H1 (cell line): Measurements from ENCODE around the gene KTN1. TPM values are rescaled to one million over a fixed set of nuclear protein-coding genes. Genes with fewer than 3 reads are reported as not detected.

Experiments used
- CTCF ChIA-PET: fragments of 300-600 bp; sonication (Branson Sonifier 250); formaldehyde crosslinking; loops from one replicate; lab custom pipeline; 2021; ENCODE audit not compliant: partially characterized antibody; lab: Charles Lee
- POLR2A ChIA-PET: fragments of 300-600 bp; sonication (Branson Sonifier 250); formaldehyde crosslinking; loops from one replicate; lab custom pipeline; 2021; ENCODE audit warnings: inconsistent platforms; ENCODE audit not compliant: partially characterized antibody; lab: Charles Lee
- DNase-seq, 2 experiments: peaks; one replicate each; pipeline versions ENCODE4 v3.0.0 to v3.0.0-alpha.2; 2010 to 2022; ENCODE audit warnings: low spot score in 2 of 2, low read depth in 1 of 2, mixed read lengths in 1 of 2
- FAIRE-seq: peaks from 2 replicates; lab custom pipeline; 2011; peaks lifted over from hg19 to GRCh38; lab: Jason Lieb, UNC
- H2AFZ ChIP-seq: 2 replicates; pipeline ENCODE4 v1.8.1; 2012; ENCODE audit warnings: low read length, inconsistent platforms
- H2AK5ac ChIP-seq: 2 replicates; pipeline ENCODE4 v1.6.1; 2013; ENCODE audit warnings: low read depth, low read length
- H2BK120ac ChIP-seq: replicated peaks from 2 replicates; pipeline ENCODE3; 2013; ENCODE audit warnings: low read depth, low read length, inconsistent platforms
- H2BK12ac ChIP-seq: 2 replicates; pipeline ENCODE4 v1.6.1; 2013; ENCODE audit warnings: low read depth, low read length
- H2BK15ac ChIP-seq: 2 replicates; pipeline ENCODE4 v1.6.1; 2013; ENCODE audit warnings: low read length
- H2BK20ac ChIP-seq: 2 replicates; pipeline ENCODE4 v1.6.1; 2013; ENCODE audit warnings: low read length
- H2BK5ac ChIP-seq: 2 replicates; pipeline ENCODE4 v1.6.1; 2013; ENCODE audit warnings: low read depth, low read length
- H3K14ac ChIP-seq: 2 replicates; pipeline ENCODE4 v1.6.1; 2013; ENCODE audit warnings: inconsistent platforms; ENCODE audit not compliant: insufficient read length
- H3K18ac ChIP-seq: 2 replicates; pipeline ENCODE4 v1.6.1; 2013; ENCODE audit warnings: low read length; ENCODE audit errors: extremely low read depth
- H3K23ac ChIP-seq: 2 replicates; pipeline ENCODE4 v1.6.1; 2013; ENCODE audit warnings: inconsistent platforms; ENCODE audit not compliant: insufficient read length
- H3K23me2 ChIP-seq: 2 replicates; pipeline ENCODE4 v1.6.1; 2013; ENCODE audit warnings: low read depth, low read length
- H3K27ac ChIP-seq: 2 replicates; pipeline ENCODE4 v1.6.1; 2011; ENCODE audit warnings: low read depth, low read length, inconsistent platforms
- H3K27me3 ChIP-seq, 4 experiments: replicated peaks in 1 of 4; 1 replicate in 1 of 4; 2 replicates in 3 of 4; pipeline versions ENCODE4 v1.6.1 to v1.8.1; 2011 to 2013; ENCODE audit warnings: low read length in 3 of 4, mild to moderate bottlenecking in 3 of 4, inconsistent platforms in 2 of 4, mixed read lengths in 2 of 4, moderate library complexity in 1 of 4; ENCODE audit not compliant: control insufficient read depth in 3 of 4, insufficient read depth in 3 of 4; ENCODE audit errors: extremely low read depth in 1 of 4
- H3K36me3 ChIP-seq, 4 experiments: 2 replicates each; pipeline versions ENCODE4 v1.6.1 to v1.8.1; 2011 to 2013; ENCODE audit warnings: mild to moderate bottlenecking in 4 of 4, low read length in 3 of 4, moderate library complexity in 2 of 4, control low read depth in 1 of 4, inconsistent platforms in 1 of 4; ENCODE audit not compliant: insufficient read depth in 4 of 4, control insufficient read depth in 2 of 4
- H3K4ac ChIP-seq: replicated peaks from 2 replicates; pipeline ENCODE3; 2013; ENCODE audit warnings: low read length, low read depth, mixed read lengths, inconsistent platforms; ENCODE audit not compliant: insufficient read length
- H3K4me1 ChIP-seq, 4 experiments: replicated peaks in 1 of 4; 1 replicate in 1 of 4; 2 replicates in 3 of 4; pipeline versions ENCODE4 v1.6.1 to v1.8.1; 2011 to 2013; ENCODE audit warnings: low read length in 3 of 4, inconsistent platforms in 2 of 4, mixed read lengths in 1 of 4; ENCODE audit not compliant: insufficient read depth in 4 of 4, control insufficient read depth in 3 of 4
- H3K4me2 ChIP-seq, 2 experiments: 2 replicates each; pipeline versions ENCODE4 v1.6.1 to v1.8.1; 2011 to 2013; ENCODE audit warnings: low read depth in 2 of 2, low read length in 2 of 2, control low read depth in 1 of 2, inconsistent platforms in 1 of 2, mild to moderate bottlenecking in 1 of 2; ENCODE audit not compliant: insufficient read depth in 1 of 2
- H3K4me3 ChIP-seq, 4 experiments: fragments of 200-600, 300-600 bp in 1 of 4; sonication (generic), shearing (Covaris generic), sonication (Bioruptor Twin) in 1 of 4; 2 replicates each; pipeline versions ENCODE4 v1.5.1 to v1.8.1; 2011 to 2016; ENCODE audit warnings: low read length in 4 of 4, low read depth in 3 of 4, control low read depth in 2 of 4, inconsistent platforms in 2 of 4, mild to moderate bottlenecking in 2 of 4, mixed read lengths in 1 of 4, moderate library complexity in 1 of 4; ENCODE audit not compliant: insufficient read depth in 2 of 4; ENCODE audit errors: extremely low read depth in 1 of 4
- H3K56ac ChIP-seq: replicated peaks from 2 replicates; pipeline ENCODE3; 2013; ENCODE audit warnings: low read depth, mild to moderate bottlenecking, mixed read lengths, low read length, inconsistent platforms; ENCODE audit not compliant: insufficient read length
- H3K79me1 ChIP-seq: 2 replicates; pipeline ENCODE4 v1.6.1; 2013; ENCODE audit warnings: low read depth, low read length, control low read depth
- H3K79me2 ChIP-seq, 2 experiments: 2 replicates each; pipeline versions ENCODE4 v1.6.1 to v1.8.1; 2012 to 2013; ENCODE audit warnings: low read length in 2 of 2, mild to moderate bottlenecking in 2 of 2, inconsistent platforms in 1 of 2; ENCODE audit not compliant: insufficient read depth in 2 of 2, control insufficient read depth in 1 of 2
- H3K9ac ChIP-seq, 4 experiments: replicated peaks in 1 of 4; 1 replicate in 1 of 4; 2 replicates in 3 of 4; pipeline versions ENCODE4 v1.6.1 to v1.8.1; 2011 to 2013; ENCODE audit warnings: low read depth in 3 of 4, low read length in 3 of 4, control low read depth in 2 of 4, mild to moderate bottlenecking in 2 of 4, moderate library complexity in 2 of 4, inconsistent platforms in 1 of 4; ENCODE audit errors: extremely low read depth in 1 of 4
- H3K9me3 ChIP-seq, 2 experiments: 2 replicates each; pipeline versions ENCODE4 v1.6.1 to v1.8.1; 2012 to 2013; ENCODE audit warnings: mild to moderate bottlenecking in 2 of 2, moderate library complexity in 2 of 2, control low read depth in 1 of 2, inconsistent platforms in 1 of 2, low read depth in 1 of 2, low read length in 1 of 2, mixed read lengths in 1 of 2; ENCODE audit not compliant: insufficient read depth in 2 of 2
- H4K20me1 ChIP-seq, 2 experiments: replicated peaks in 1 of 2; 2 replicates each; pipeline versions ENCODE3 to v1.8.1; 2011 to 2013; ENCODE audit warnings: inconsistent platforms in 2 of 2, low read length in 2 of 2, mild to moderate bottlenecking in 1 of 2; ENCODE audit not compliant: insufficient read depth in 2 of 2, control insufficient read depth in 1 of 2
- H4K5ac ChIP-seq: 2 replicates; pipeline ENCODE4 v1.6.1; 2013; ENCODE audit warnings: low read length, low read depth, mixed read lengths, inconsistent platforms; ENCODE audit not compliant: insufficient read length
- H4K8ac ChIP-seq: 2 replicates; pipeline ENCODE4 v1.8.0; 2013; ENCODE audit warnings: mild to moderate bottlenecking, moderate library complexity, low read length, inconsistent platforms; ENCODE audit not compliant: insufficient read depth; ENCODE audit errors: extremely low read depth
- H4K91ac ChIP-seq: replicated peaks from 2 replicates; pipeline ENCODE3; 2013; ENCODE audit warnings: low read length, mixed read lengths, inconsistent platforms; ENCODE audit not compliant: insufficient read length
- CTCF ChIP-seq, 3 experiments: IDR thresholded peaks; 1 replicate in 2 of 3; 2 replicates in 1 of 3; pipeline versions ENCODE4 v1.5.1 to v1.6.1; 2011; ENCODE audit warnings: low read length in 3 of 3, mild to moderate bottlenecking in 3 of 3, inconsistent platforms in 2 of 3, low read depth in 1 of 3, moderate library complexity in 1 of 3; ENCODE audit not compliant: insufficient read depth in 1 of 3; ENCODE audit errors: control extremely low read depth in 1 of 3
- HDAC2 ChIP-seq, 2 experiments: fragments of 300-600 bp in 1 of 2; sonication (generic) in 1 of 2; IDR thresholded peaks; 2 replicates each; pipeline ENCODE4 v1.6.1; 2011 to 2012; ENCODE audit warnings: low read depth in 2 of 2, low read length in 2 of 2, mild to moderate bottlenecking in 2 of 2, moderate library complexity in 2 of 2, borderline replicate concordance in 1 of 2, inconsistent platforms in 1 of 2
- JUND ChIP-seq: IDR thresholded peaks from 2 replicates; pipeline ENCODE4 v1.6.1; 2011; ENCODE audit warnings: mild to moderate bottlenecking, improper control_type of control experiment, low read length
- NANOG ChIP-seq: IDR thresholded peaks from 2 replicates; pipeline ENCODE4 v1.6.1; 2011; ENCODE audit warnings: low read length, low read depth, mild to moderate bottlenecking, inconsistent platforms; ENCODE audit not compliant: insufficient read depth, poor library complexity, severe bottlenecking
- RBBP5 ChIP-seq: IDR thresholded peaks from 2 replicates; pipeline ENCODE4 v1.7.1; 2012; ENCODE audit warnings: low read depth, mild to moderate bottlenecking, inconsistent platforms, low read length, moderate library complexity, borderline replicate concordance
- RXRA ChIP-seq: IDR thresholded peaks from 2 replicates; pipeline ENCODE4 v1.6.1; 2011; ENCODE audit warnings: low read depth, mild to moderate bottlenecking, low read length, moderate library complexity; ENCODE audit not compliant: insufficient read depth
- SIX5 ChIP-seq: IDR thresholded peaks from 2 replicates; pipeline ENCODE4 v1.6.1; 2011; ENCODE audit warnings: mild to moderate bottlenecking, low read depth, low read length
- TAF1 ChIP-seq: IDR thresholded peaks from 2 replicates; pipeline ENCODE4 v1.6.1; 2011; ENCODE audit warnings: mild to moderate bottlenecking, low read depth, low read length
- WGBS, 2 experiments: shearing (Covaris generic) in 1 of 2; methylation state at CpG; one replicate each; pipeline versions ENCODE4 v1.1.6 to v1.1.7; 2013 to 2015; ENCODE audit warnings: low lambda C conversion rate in 2 of 2, mixed read lengths in 2 of 2, inconsistent platforms in 1 of 2, low coverage in 1 of 2, missing lambda C conversion rate in 1 of 2; ENCODE audit not compliant: insufficient replicate concordance in 2 of 2, insufficient coverage in 1 of 2, insufficient read length in 1 of 2; ENCODE audit errors: extremely low coverage in 1 of 2, missing lambda C conversion rate in 1 of 2; 5-methylcytosine and 5-hydroxymethylcytosine counted together
- polyA plus RNA-seq, 7 experiments: library from polyadenylated mRNA; depleted of rRNA in 3 of 7; stranded (reverse) in 5 of 7; unstranded in 2 of 7; fragments of >200 nt in 5 of 7; fragments of 200-250 nt in 2 of 7; gene quantifications; 1 replicate in 5 of 7; 2 replicates in 1 of 7; 4 replicates in 1 of 7; pipeline versions ENCODE4 v1.2.1 to v1.2.3, GENCODE V29; 2011 to 2013; ENCODE audit warnings: missing spikeins in 2 of 7, mixed read lengths in 2 of 7
- total RNA-seq: library from RNA; stranded (reverse); fragmentation: NEBNext Ultra II Directional; extraction: Animal tissue kit (Norgen Biotek cat#: 25700); gene quantifications from 2 replicates; pipeline ENCODE4 v1.2.1, GENCODE V29; 2021
- TF ChIP-seq, protein P1 (sequence below): IDR thresholded peaks from 2 replicates; pipeline ENCODE4 v1.6.1; 2012; ENCODE audit warnings: low read length, inconsistent platforms

Gene KTN1
- total and polyA plus RNA-seq, 2 of the 8 experiments (the other 6 are each of a cell fraction or from before 2014, with no cell fraction given): 15.4 to 151 TPM

GRCh38 chr14:55572578-55572977 lies 7.4 kb upstream of the KTN1 start:
- Histone ChIP-seq H3K4ac (no peak overlapping the region), H3K56ac (no peak overlapping the region), H3K79me1 (no peaks in the 10 kb centered on the region), H3K27ac (no peak overlapping the region), H3K36me3 (peaks cover 0 to 3% (median 0%) of the 10 kb centered on the region in 4 experiments; a peak in 2 of 8 replicates), H3K9me3 (no peaks in the 10 kb centered on the region), H3K14ac (no peak overlapping the region), H2BK20ac (no peak overlapping the region), H3K18ac (no peak overlapping the region), H2BK15ac (no peak overlapping the region), H4K8ac (no peak overlapping the region), H4K20me1 (no peaks in the 10 kb centered on the region), H3K4me3 (no peak overlapping the region), H3K27me3 (no peaks in the 10 kb centered on the region), H2BK120ac (no peak overlapping the region), H2AK5ac (no peak overlapping the region), H3K23me2 (no peaks in the 10 kb centered on the region), H2AFZ (no peak overlapping the region), H2BK12ac (no peak overlapping the region), H3K23ac (no peak overlapping the region), H4K91ac (no peak overlapping the region), H3K9ac (no peak overlapping the region), H3K4me1 (no peaks in the 10 kb centered on the region), H3K79me2 (0 out of 4 replicates have a peak, but pooled peaks cover 0 to 4% of the 10 kb centered on the region in 2 experiments), H3K4me2 (no peak overlapping the region), H4K5ac (no peak overlapping the region), H2BK5ac (no peak overlapping the region)
- ChIA-PET CTCF (interaction anchor here (0.7 kb wide), 1 partner anchor 9 kb away, joined by 4 read pairs; no protein-coding TSS in a partner anchor), POLR2A (no interaction called here)
- 88% methylated on average over 4 of the region's 4 CpGs; no CpG with 5 or more reads in 1 of the 2 experiments for WGBS, 2 experiments
- DNase-seq (no peak), FAIRE-seq (no peak)
- TF ChIP-seq RXRA: no peak
- TF ChIP-seq TAF1: no peak
- TF ChIP-seq CTCF (IDR thresholded peaks at IDR 0.05; ENCODE audit: control extremely low read depth in 1 of 3, insufficient read depth in 1 of 3, low read depth in 1 of 3, low read length in 3 of 3): no peak
- TF ChIP-seq SIX5: no peak
- TF ChIP-seq RBBP5: no peak
- TF ChIP-seq, protein P1, sequence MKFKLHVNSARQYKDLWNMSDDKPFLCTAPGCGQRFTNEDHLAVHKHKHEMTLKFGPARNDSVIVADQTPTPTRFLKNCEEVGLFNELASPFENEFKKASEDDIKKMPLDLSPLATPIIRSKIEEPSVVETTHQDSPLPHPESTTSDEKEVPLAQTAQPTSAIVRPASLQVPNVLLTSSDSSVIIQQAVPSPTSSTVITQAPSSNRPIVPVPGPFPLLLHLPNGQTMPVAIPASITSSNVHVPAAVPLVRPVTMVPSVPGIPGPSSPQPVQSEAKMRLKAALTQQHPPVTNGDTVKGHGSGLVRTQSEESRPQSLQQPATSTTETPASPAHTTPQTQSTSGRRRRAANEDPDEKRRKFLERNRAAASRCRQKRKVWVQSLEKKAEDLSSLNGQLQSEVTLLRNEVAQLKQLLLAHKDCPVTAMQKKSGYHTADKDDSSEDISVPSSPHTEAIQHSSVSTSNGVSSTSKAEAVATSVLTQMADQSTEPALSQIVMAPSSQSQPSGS: no peak
- TF ChIP-seq HDAC2 (IDR thresholded peaks at IDR 0.05; ENCODE audit: borderline replicate concordance in 1 of 2, low read depth in 2 of 2, low read length in 2 of 2): no peak
- no peak for TF ChIP-seq JUND
- TF ChIP-seq NANOG: no peak
